Fibroblast of lung (primary cell): Measurements from ENCODE around the gene GBF1. TPM values are rescaled to one million over a fixed set of nuclear protein-coding genes. Genes with fewer than 3 reads are reported as not detected.

Experiments used
- DNase-seq, 2 donors: peaks; one replicate each; pipeline versions ENCODE4 v3.0.0 to v3.0.0-alpha.2; 2010; ENCODE audit warnings: low read depth in 2 of 2
- H2AFZ ChIP-seq: 2 replicates; pipeline ENCODE4 v1.5.1; 2012; ENCODE audit warnings: low read length, control low read depth, inconsistent platforms
- H3K27ac ChIP-seq: 2 replicates; pipeline ENCODE4 v1.5.1; 2011; ENCODE audit warnings: low read length, control low read depth; ENCODE audit not compliant: insufficient read depth
- H3K27me3 ChIP-seq: 2 replicates; pipeline ENCODE4 v1.5.1; 2011; ENCODE audit warnings: mild to moderate bottlenecking, low read length; ENCODE audit not compliant: control insufficient read depth, insufficient read depth
- H3K36me3 ChIP-seq: 2 replicates; pipeline ENCODE4 v1.5.1; 2011; ENCODE audit warnings: low read length; ENCODE audit not compliant: control insufficient read depth, insufficient read depth
- H3K4me1 ChIP-seq: 2 replicates; pipeline ENCODE4 v1.5.1; 2011; ENCODE audit warnings: low read length; ENCODE audit not compliant: control insufficient read depth, insufficient read depth; ENCODE audit errors: extremely low read depth
- H3K4me2 ChIP-seq: 2 replicates; pipeline ENCODE4 v1.5.1; 2011; ENCODE audit warnings: low read length, control low read depth; ENCODE audit not compliant: insufficient read depth; ENCODE audit errors: extremely low read depth
- H3K4me3 ChIP-seq, 4 experiments: fragments of 200-600 bp in 1 of 4; sonication (generic) in 1 of 4; replicated peaks in 1 of 4; 2 replicates each; pipeline ENCODE4 v1.5.1; 2011 to 2016; ENCODE audit warnings: low read length in 4 of 4, low read depth in 3 of 4, mild to moderate bottlenecking in 3 of 4, control low read depth in 2 of 4, inconsistent platforms in 1 of 4, mixed read lengths in 1 of 4; ENCODE audit not compliant: insufficient read depth in 1 of 4; ENCODE audit errors: control extremely low read depth in 1 of 4
- H3K79me2 ChIP-seq: 2 replicates; pipeline ENCODE4 v1.5.1; 2012; ENCODE audit warnings: mild to moderate bottlenecking, low read length, inconsistent platforms; ENCODE audit not compliant: control insufficient read depth, insufficient read depth
- H3K9ac ChIP-seq: 2 replicates; pipeline ENCODE4 v1.5.1; 2011; ENCODE audit warnings: mild to moderate bottlenecking, low read length, control low read depth; ENCODE audit not compliant: insufficient read depth
- H3K9me3 ChIP-seq: 2 replicates; pipeline ENCODE4 v1.5.1; 2012; ENCODE audit warnings: low read depth, low read length; ENCODE audit not compliant: control insufficient read depth, insufficient read depth
- H4K20me1 ChIP-seq: 2 replicates; pipeline ENCODE4 v1.5.1; 2011; ENCODE audit warnings: low read length; ENCODE audit not compliant: control insufficient read depth, insufficient read depth; ENCODE audit errors: extremely low read depth
- EZH2 ChIP-seq: IDR thresholded peaks from 2 replicates; pipeline ENCODE4 v1.5.1; 2012; ENCODE audit warnings: low read length, control low read depth, mild to moderate bottlenecking; ENCODE audit errors: missing control alignments
- polyA plus RNA-seq, 2 donors: library from polyadenylated mRNA; depleted of rRNA in 1 of 2; stranded (reverse) in 1 of 2; unstranded in 1 of 2; fragments of >200 nt; gene quantifications; 2 replicates each; pipeline ENCODE4 v1.2.1, GENCODE V29; 2011 to 2012; ENCODE audit warnings: missing spikeins in 1 of 2
- total RNA-seq: library from RNA; depleted of rRNA; stranded (reverse); fragments of >200 nt; gene quantifications from 2 replicates; pipeline ENCODE4 v1.2.1, GENCODE V29; 2014
- TF ChIP-seq, protein P1 (sequence below), 2 donors: IDR thresholded peaks in 1 of 2; conservative IDR thresholded peaks in 1 of 2; 1 replicate in 1 of 2; 2 replicates in 1 of 2; pipeline ENCODE4 v1.5.1; 2011 to 2012; ENCODE audit warnings: low read length in 2 of 2, control low read depth in 1 of 2, inconsistent platforms in 1 of 2, low read depth in 1 of 2, mild to moderate bottlenecking in 1 of 2

Gene GBF1
- total and polyA plus RNA-seq, 2 donors (not counting 1 experiment from before 2014, with no cell fraction given), result 24.1 to 24.6 TPM

DNA sequence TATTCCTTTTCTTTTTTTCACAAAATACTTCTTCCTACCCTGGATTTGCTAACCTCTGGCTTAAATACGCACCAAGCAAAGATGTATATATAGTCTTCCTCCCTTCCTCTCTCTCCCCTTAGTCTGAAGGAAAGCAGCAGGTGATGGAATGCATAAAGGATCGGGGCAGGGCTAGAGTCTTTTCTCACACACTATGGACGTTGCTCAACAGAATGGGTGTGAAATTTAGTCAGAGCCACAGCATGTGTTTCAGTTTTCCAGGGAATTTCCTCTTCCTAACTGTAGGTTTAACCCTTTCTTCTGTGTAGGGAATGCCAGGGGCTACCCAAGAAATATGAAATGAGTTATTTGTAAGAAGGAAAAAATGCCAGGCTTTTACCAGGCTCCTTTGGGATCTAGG is 78.7 kb downstream of the GBF1 start:
- Histone ChIP-seq H3K79me2 (peaks cover 6% of the 10 kb centered on the region), H3K4me1 (no peaks in the 10 kb centered on the region), H3K27ac (no peak overlapping the region), H3K9me3 (no peaks in the 10 kb centered on the region), H4K20me1 (no peaks in the 10 kb centered on the region), H3K9ac (no peak overlapping the region), H3K36me3 (no peaks in the 10 kb centered on the region), H2AFZ (no peak overlapping the region), H3K4me2 (no peak overlapping the region), H3K4me3 (no peak overlapping the region), H3K27me3 (no peaks in the 10 kb centered on the region)
- DNase-seq, result no peak
- no peak for TF ChIP-seq EZH2
- TF ChIP-seq, protein P1, sequence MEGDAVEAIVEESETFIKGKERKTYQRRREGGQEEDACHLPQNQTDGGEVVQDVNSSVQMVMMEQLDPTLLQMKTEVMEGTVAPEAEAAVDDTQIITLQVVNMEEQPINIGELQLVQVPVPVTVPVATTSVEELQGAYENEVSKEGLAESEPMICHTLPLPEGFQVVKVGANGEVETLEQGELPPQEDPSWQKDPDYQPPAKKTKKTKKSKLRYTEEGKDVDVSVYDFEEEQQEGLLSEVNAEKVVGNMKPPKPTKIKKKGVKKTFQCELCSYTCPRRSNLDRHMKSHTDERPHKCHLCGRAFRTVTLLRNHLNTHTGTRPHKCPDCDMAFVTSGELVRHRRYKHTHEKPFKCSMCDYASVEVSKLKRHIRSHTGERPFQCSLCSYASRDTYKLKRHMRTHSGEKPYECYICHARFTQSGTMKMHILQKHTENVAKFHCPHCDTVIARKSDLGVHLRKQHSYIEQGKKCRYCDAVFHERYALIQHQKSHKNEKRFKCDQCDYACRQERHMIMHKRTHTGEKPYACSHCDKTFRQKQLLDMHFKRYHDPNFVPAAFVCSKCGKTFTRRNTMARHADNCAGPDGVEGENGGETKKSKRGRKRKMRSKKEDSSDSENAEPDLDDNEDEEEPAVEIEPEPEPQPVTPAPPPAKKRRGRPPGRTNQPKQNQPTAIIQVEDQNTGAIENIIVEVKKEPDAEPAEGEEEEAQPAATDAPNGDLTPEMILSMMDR (conservative IDR thresholded peaks at IDR 0.05 in 1 of 2, IDR thresholded peaks at IDR 0.05 in 1 of 2; ENCODE audit: low read depth in 1 of 2, low read length in 2 of 2), result no peak

DNA sequence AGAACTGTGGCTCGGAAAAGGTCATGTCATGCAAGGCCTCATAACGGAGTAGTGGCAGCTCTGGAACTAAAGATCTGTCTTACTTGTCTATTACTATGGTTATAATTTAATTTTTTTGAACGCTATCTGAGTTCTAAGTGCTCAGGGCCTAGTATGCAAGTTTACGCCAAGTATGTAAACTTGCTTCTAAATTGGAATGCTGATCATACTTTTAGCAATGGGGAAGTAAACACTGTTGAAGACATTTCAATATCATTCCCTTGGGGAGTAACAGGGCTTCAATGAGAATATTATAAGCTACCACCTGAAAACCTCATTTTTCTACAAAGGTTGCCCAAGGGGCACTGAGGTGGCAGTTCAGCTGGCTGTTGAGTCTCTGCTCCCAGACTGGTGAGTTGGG is 80.7 kb downstream of the GBF1 start:
- DNase-seq, result no peak
- no peak overlapping the region for H3K4me2 ChIP-seq
- peaks cover 11% of the 10 kb centered on the region for H3K79me2 ChIP-seq

DNA sequence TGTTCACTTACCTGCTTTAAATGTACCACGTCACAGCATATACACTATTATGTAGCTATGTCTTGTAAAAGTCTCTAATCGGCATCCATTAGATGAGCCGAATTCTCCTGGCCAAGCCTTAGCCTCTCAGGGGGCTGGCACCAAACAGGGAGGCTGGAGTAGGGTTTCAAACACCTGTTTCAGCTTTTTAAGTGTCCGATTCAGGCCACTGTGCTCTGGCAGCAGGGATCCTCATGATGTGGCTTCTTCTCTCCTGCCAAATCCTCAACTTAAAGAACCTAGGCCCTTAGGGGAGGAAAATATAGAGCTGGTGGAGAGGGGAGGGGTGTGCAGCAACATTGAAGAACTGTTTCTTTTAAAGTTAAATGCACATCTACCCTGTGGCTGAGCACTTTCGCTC is 81.7 kb downstream of the GBF1 start:
- no peak overlapping the region for H3K4me2 ChIP-seq
- no peak overlapping the region for H3K4me3 ChIP-seq
- no peaks in the 10 kb centered on the region for H3K9me3 ChIP-seq
- H3K4me1 ChIP-seq, result no peaks in the 10 kb centered on the region
- H3K27ac ChIP-seq, result no peak overlapping the region
- no peak for TF ChIP-seq EZH2
- TF ChIP-seq, protein P1 (conservative IDR thresholded peaks at IDR 0.05 in 1 of 2, IDR thresholded peaks at IDR 0.05 in 1 of 2; ENCODE audit: low read depth in 1 of 2, low read length in 2 of 2), result no peak
- no peaks in the 10 kb centered on the region for H3K36me3 ChIP-seq
- no peak overlapping the region for H2AFZ ChIP-seq
- no peak for DNase-seq
- no peaks in the 10 kb centered on the region for H3K27me3 ChIP-seq
- no peaks in the 10 kb centered on the region for H4K20me1 ChIP-seq
- H3K79me2 ChIP-seq, result peaks cover 11% of the 10 kb centered on the region
- H3K9ac ChIP-seq, result no peak overlapping the region

More for the DNA sequence above, 80.7 kb downstream of the GBF1 start:
- no peaks in the 10 kb centered on the region for H3K4me1 ChIP-seq
- no peak overlapping the region for H3K9ac ChIP-seq
- no peaks in the 10 kb centered on the region for H3K9me3 ChIP-seq
- no peak overlapping the region for H2AFZ ChIP-seq
- H3K27ac ChIP-seq, result no peak overlapping the region
- TF ChIP-seq, protein P1 (conservative IDR thresholded peaks at IDR 0.05 in 1 of 2, IDR thresholded peaks at IDR 0.05 in 1 of 2; ENCODE audit: low read depth in 1 of 2, low read length in 2 of 2), result no peak
- no peak for TF ChIP-seq EZH2
- no peaks in the 10 kb centered on the region for H3K27me3 ChIP-seq
- H4K20me1 ChIP-seq, result no peaks in the 10 kb centered on the region
- no peaks in the 10 kb centered on the region for H3K36me3 ChIP-seq
- H3K4me3 ChIP-seq, result no peak overlapping the region
